H1 (cell line): ENCODE measurements around the gene SPEM3. TPM values are rescaled to one million over a fixed set of nuclear protein-coding genes. Genes with fewer than 3 reads are reported as not detected.

Experiments used
- MAX ChIP-seq: IDR thresholded peaks from 2 replicates; pipeline ENCODE4 v1.6.1; 2012; ENCODE audit warnings: inconsistent platforms
- USF2 ChIP-seq: IDR thresholded peaks from 2 replicates; pipeline ENCODE4 v1.6.1; 2011; ENCODE audit warnings: low read length, improper control_type of control experiment
- polyA plus RNA-seq, 7 experiments: library from polyadenylated mRNA; depleted of rRNA in 3 of 7; stranded (reverse) in 5 of 7; unstranded in 2 of 7; fragments of >200 nt in 5 of 7; fragments of 200-250 nt in 2 of 7; gene quantifications; 1 replicate in 5 of 7; 2 replicates in 1 of 7; 4 replicates in 1 of 7; pipeline versions ENCODE4 v1.2.1 to v1.2.3, GENCODE V29; 2011 to 2013; ENCODE audit warnings: missing spikeins in 2 of 7, mixed read lengths in 2 of 7
- total RNA-seq: library from RNA; stranded (reverse); fragmentation: NEBNext Ultra II Directional; extraction: Animal tissue kit (Norgen Biotek cat#: 25700); gene quantifications from 2 replicates; pipeline ENCODE4 v1.2.1, GENCODE V29; 2021

Gene SPEM3
- total and polyA plus RNA-seq, 2 of the 8 experiments (the other 6 are each of a cell fraction or from before 2014, with no cell fraction given): 0.02 TPM; not detected in 1

DNA sequence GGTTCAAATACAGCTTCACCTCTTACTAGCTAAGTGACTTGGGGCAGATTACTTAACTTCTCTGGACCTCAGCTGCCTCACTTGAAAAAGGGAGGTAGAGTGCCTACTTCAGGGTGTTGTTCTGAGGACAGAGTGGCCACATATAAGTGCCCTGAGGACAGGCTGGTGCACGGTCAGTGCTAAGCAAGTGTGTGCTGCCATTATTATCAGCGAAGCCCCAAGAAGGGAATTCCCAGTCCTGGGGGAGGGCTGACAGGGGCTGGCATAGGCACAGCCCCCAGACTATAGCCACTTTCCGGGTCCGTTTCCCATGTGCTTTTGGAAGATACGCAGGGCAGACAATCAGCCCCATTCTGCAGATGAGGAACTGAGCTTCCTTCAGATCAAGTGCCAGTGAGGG lies 48.3 kb downstream of the SPEM3 start (continued):
- no peak for TF ChIP-seq MAX
- no peak for TF ChIP-seq USF2
